ENCODE data around the gene ABCA7. TPM values are rescaled to one million over a fixed set of nuclear protein-coding genes. Genes with fewer than 3 reads are reported as not detected.

Gene ABCA7
- total and polyA plus RNA-seq, 2 of the 8 experiments (the other 6 are each of a cell fraction or from before 2014, with no cell fraction given), result 10.4 to 25.6 TPM

DNA sequence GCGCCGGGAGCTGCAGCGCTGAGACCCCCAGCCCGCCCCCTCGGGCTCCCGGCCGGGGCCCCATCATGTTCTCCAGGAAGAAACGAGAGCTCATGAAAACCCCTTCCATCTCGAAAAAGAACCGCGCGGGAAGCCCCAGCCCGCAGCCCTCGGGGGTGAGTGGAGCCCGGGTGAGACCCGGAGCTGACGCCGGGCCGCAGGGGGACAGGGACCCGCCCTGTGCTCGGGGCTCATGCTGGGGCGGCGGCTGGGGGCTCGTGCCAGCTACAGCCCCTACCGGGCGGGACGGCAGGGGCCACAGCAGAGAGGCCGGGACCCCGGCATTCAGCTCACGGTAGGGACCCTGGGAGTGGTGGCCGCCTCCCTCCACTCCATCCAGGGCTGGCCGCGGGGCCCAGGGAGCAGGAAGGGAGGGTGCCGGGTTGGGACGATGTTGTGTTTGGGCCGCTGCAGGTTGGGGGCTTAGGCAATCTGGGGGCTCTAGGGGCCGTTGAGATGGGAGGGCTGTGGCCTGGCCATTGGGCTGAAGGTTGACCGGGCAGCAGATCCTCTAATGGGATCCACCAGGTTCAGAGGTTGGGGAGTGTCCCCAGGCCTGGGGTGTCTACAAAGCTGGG lies 27.5 kb downstream of the ABCA7 start (continued):
- TF ChIP-seq HDAC6 (IDR thresholded peaks at IDR 0.05; ENCODE audit: low read depth, low read length) (no peak), CEBPB (IDR thresholded peaks at IDR 0.05; ENCODE audit: low read depth, low read length) (no peak), NANOG (IDR thresholded peaks at IDR 0.05; ENCODE audit: insufficient read depth, low read depth, low read length, poor library complexity, severe bottlenecking) (no peak), POLR2A (IDR thresholded peaks at IDR 0.05; ENCODE audit: control extremely low read depth in 1 of 2, low read depth in 2 of 2, low read length in 2 of 2) (no peak), NRF1 (IDR thresholded peaks at IDR 0.05; ENCODE audit: low read depth, low read length) (no peak), SP2 (IDR thresholded peaks at IDR 0.05; ENCODE audit: low read length) (no peak)
